ENCODE results near the gene ANKRD29. TPM values are rescaled to one million over a fixed set of nuclear protein-coding genes. Genes with fewer than 3 reads are reported as not detected.

Gene ANKRD29, protein sequence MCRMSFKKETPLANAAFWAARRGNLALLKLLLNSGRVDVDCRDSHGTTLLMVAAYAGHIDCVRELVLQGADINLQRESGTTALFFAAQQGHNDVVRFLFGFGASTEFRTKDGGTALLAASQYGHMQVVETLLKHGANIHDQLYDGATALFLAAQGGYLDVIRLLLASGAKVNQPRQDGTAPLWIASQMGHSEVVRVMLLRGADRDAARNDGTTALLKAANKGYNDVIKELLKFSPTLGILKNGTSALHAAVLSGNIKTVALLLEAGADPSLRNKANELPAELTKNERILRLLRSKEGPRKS
- total RNA-seq = 1 to 10 TPM in 2 of 4 donors, under 1 TPM in 2; 0.75 to 2.2 (median 1.5) TPM

GRCh38 chr18:23662309-23663263, at the start of gene ANKRD29:
Gene ANKRD29, minus strand, starts transcription at chr18:23662911. Its CDS starts 181 bp downstream, at chr18:23662730.
- H3K4me1 ChIP-seq = peaks cover 3 to 17% (median 6%) of the 10 kb centered on the region in 4 donors
- in situ Hi-C loops (cut with MboI; ENCODE audit: low pct_ligation_motif_present in 1 of 4, low pct_unique_long_range_greater_than_20kb in 1 of 4, low sequenced_read_pairs in 3 of 4) = no loop called here
- H3K4me3 ChIP-seq = peak within 1 kb of the TSS; percentile 37 to 64 (median 52)
- TF ChIP-seq POLR2A (IDR thresholded peaks at IDR 0.05) = no peak
- TF ChIP-seq, protein P1, sequence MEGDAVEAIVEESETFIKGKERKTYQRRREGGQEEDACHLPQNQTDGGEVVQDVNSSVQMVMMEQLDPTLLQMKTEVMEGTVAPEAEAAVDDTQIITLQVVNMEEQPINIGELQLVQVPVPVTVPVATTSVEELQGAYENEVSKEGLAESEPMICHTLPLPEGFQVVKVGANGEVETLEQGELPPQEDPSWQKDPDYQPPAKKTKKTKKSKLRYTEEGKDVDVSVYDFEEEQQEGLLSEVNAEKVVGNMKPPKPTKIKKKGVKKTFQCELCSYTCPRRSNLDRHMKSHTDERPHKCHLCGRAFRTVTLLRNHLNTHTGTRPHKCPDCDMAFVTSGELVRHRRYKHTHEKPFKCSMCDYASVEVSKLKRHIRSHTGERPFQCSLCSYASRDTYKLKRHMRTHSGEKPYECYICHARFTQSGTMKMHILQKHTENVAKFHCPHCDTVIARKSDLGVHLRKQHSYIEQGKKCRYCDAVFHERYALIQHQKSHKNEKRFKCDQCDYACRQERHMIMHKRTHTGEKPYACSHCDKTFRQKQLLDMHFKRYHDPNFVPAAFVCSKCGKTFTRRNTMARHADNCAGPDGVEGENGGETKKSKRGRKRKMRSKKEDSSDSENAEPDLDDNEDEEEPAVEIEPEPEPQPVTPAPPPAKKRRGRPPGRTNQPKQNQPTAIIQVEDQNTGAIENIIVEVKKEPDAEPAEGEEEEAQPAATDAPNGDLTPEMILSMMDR (IDR thresholded peaks at IDR 0.05) = no peak
- no peak for TF ChIP-seq EP300 (IDR thresholded peaks at IDR 0.05; ENCODE audit: low read depth)
- TF ChIP-seq POLR2AphosphoS5 (IDR thresholded peaks at IDR 0.05) = no peak
- DNase-seq = peak; percentile 44
- WGBS, 2 donors (ENCODE audit: low coverage in 1 of 2) = 2 to 6% methylated on average over 4 to 79 of the region's 86 CpGs
- H3K36me3 ChIP-seq = no peaks in the 10 kb centered on the region
- H3K9me3 ChIP-seq = no peaks in the 10 kb centered on the region
- intact Hi-C loops (cut with DNase I; ENCODE audit: low total_unique reads) = no loop called here
- H3K27ac ChIP-seq = no peak within 1 kb of the TSS
- H3K27me3 ChIP-seq = peaks cover 64% of the 10 kb centered on the region

- TF ChIP-seq, protein P1 (IDR thresholded peaks at IDR 0.05) = no peak
- no peak for TF ChIP-seq POLR2A (IDR thresholded peaks at IDR 0.05)
- TF ChIP-seq EP300 (IDR thresholded peaks at IDR 0.05; ENCODE audit: low read depth) = no peak
- no peak for TF ChIP-seq POLR2AphosphoS5 (IDR thresholded peaks at IDR 0.05)
- WGBS, 2 donors (ENCODE audit: low coverage in 1 of 2) = 68 to 84% methylated on average over 3 of the region's 3 CpGs
- no peak for DNase-seq
Measured at GRCh38 chr18:23712445-23712844, 49.7 kb upstream of the ANKRD29 start.

DNA sequence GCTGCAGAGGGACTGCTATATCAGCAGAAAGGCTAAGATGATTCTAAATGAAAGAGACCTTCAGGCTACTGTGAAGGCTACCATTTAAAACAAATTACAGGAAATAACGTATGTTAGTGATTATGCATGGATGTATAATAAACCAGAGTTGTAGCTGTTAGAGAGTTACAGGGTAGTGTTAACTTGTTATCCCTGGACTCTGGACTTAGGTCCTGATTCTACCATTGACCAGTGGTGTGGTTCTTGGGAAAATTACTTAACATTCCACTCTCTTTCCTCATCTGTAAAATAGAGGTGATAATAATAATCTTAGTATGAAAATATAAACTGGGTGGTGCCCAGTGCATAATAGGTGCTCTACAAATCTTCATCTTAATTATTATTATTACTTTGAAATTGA, 48.7 kb upstream of the ANKRD29 start:
- Histone ChIP-seq H3K4me3 (no peak overlapping the region), H3K36me3 (no peaks in the 10 kb centered on the region), H3K4me1 (peaks cover 0 to 16% (median 1%) of the 10 kb centered on the region in 4 donors), H3K27me3 (no peaks in the 10 kb centered on the region), H3K27ac (peak overlapping the region in 3 of 4 donors; percentile 52 to 60 (median 59)), H3K9me3 (no peaks in the 10 kb centered on the region)
- WGBS, 2 donors (ENCODE audit: low coverage in 1 of 2) = 38 to 60% methylated on average over 1 of the region's 1 CpG
- in situ Hi-C loops (cut with MboI; ENCODE audit: low pct_ligation_motif_present in 1 of 4, low pct_unique_long_range_greater_than_20kb in 1 of 4, low sequenced_read_pairs in 3 of 4) (no loop called here), intact Hi-C loops (cut with DNase I; ENCODE audit: low total_unique reads) (no loop called here)
- no peak for DNase-seq
- TF ChIP-seq, protein P1 (IDR thresholded peaks at IDR 0.05) = no peak
- no peak for TF ChIP-seq POLR2A (IDR thresholded peaks at IDR 0.05)
- TF ChIP-seq EP300 (IDR thresholded peaks at IDR 0.05; ENCODE audit: low read depth) = no peak
- no peak for TF ChIP-seq POLR2AphosphoS5 (IDR thresholded peaks at IDR 0.05)

More at GRCh38 chr18:23712445-23712844, 49.7 kb upstream of the ANKRD29 start:
- H3K36me3 ChIP-seq = no peaks in the 10 kb centered on the region
- in situ Hi-C loops (cut with MboI; ENCODE audit: low pct_ligation_motif_present in 1 of 4, low pct_unique_long_range_greater_than_20kb in 1 of 4, low sequenced_read_pairs in 3 of 4) (no loop called here), intact Hi-C loops (cut with DNase I; ENCODE audit: low total_unique reads) (no loop called here)
- no peaks in the 10 kb centered on the region for H3K9me3 ChIP-seq
- no peak overlapping the region for H3K4me3 ChIP-seq
- peaks cover 0 to 16% (median 1%) of the 10 kb centered on the region in 4 donors for H3K4me1 ChIP-seq
- no peaks in the 10 kb centered on the region for H3K27me3 ChIP-seq
- H3K27ac ChIP-seq = no peak overlapping the region

DNA sequence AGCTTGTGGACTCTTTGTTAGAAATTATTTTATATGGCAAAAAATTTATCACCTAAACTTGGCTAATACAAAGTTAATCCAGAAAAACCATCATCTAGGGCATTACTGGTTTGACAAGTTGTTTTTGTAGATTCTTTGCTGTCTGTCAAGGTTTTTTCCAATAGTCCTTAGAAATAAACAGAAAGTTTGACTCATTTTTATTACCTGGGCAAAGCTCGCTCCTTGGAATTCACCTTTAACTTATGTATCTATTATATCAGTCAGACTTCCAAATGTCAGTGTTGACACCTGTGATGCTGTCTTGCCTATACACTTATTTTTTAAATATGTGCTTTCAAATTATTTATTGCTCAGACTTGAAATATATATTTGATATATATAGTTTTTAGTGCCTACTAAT, 48.2 kb upstream of the ANKRD29 start:
- peaks cover 0 to 16% (median 1%) of the 10 kb centered on the region in 4 donors for H3K4me1 ChIP-seq
- H3K27me3 ChIP-seq = no peaks in the 10 kb centered on the region
- peak in 1 of 3 donors; percentile 2 for TF ChIP-seq POLR2AphosphoS5 (IDR thresholded peaks at IDR 0.05)
- no peak for TF ChIP-seq EP300 (IDR thresholded peaks at IDR 0.05; ENCODE audit: low read depth)
- TF ChIP-seq, protein P1 (IDR thresholded peaks at IDR 0.05) = no peak
- no peak for TF ChIP-seq POLR2A (IDR thresholded peaks at IDR 0.05)
- H3K9me3 ChIP-seq = no peaks in the 10 kb centered on the region
- intact Hi-C loops (cut with DNase I; ENCODE audit: low total_unique reads) = no loop called here
- H3K36me3 ChIP-seq = no peaks in the 10 kb centered on the region
- in situ Hi-C loops (cut with MboI; ENCODE audit: low pct_ligation_motif_present in 1 of 4, low pct_unique_long_range_greater_than_20kb in 1 of 4, low sequenced_read_pairs in 3 of 4) = no loop called here
- no peak overlapping the region for H3K4me3 ChIP-seq
- no peak for DNase-seq
- peak overlapping the region in 3 of 4 donors; percentile 52 to 60 (median 59) for H3K27ac ChIP-seq
- WGBS, 2 donors (ENCODE audit: low coverage in 1 of 2) = 45 to 66% methylated on average over 1 of the region's 1 CpG
